Measurements from ENCODE around the gene DOK5.

DOK5 gene

GRCh38 chr20:54570561-54570960 lies 95.2 kb downstream of the DOK5 start:
- TF ChIP-seq POLR2AphosphoS5 (IDR thresholded peaks at IDR 0.05; ENCODE audit: low read depth, low read length) (no peak), POLR2A (IDR thresholded peaks at IDR 0.05; ENCODE audit: low read depth, low read length) (no peak), TAF1 (IDR thresholded peaks at IDR 0.05; ENCODE audit: borderline replicate concordance, low read depth, low read length) (no peak)
- no peak for FAIRE-seq
- no peak for DNase-seq (ENCODE audit: insufficient read length)

- TF ChIP-seq POLR2AphosphoS5 (IDR thresholded peaks at IDR 0.05; ENCODE audit: low read depth, low read length) = no peak
- TF ChIP-seq POLR2A (IDR thresholded peaks at IDR 0.05; ENCODE audit: low read depth, low read length) = no peak
- no peak for TF ChIP-seq TAF1 (IDR thresholded peaks at IDR 0.05; ENCODE audit: borderline replicate concordance, low read depth, low read length)
- DNase-seq (ENCODE audit: insufficient read length) = no peak
- no peak for FAIRE-seq
Observed at GRCh38 chr20:54572665-54573435, 97.5 kb downstream of the DOK5 start.

- no peak for DNase-seq (ENCODE audit: insufficient read length)
- TF ChIP-seq TAF1 (IDR thresholded peaks at IDR 0.05; ENCODE audit: borderline replicate concordance, low read depth, low read length) (no peak), POLR2AphosphoS5 (IDR thresholded peaks at IDR 0.05; ENCODE audit: low read depth, low read length) (no peak), POLR2A (IDR thresholded peaks at IDR 0.05; ENCODE audit: low read depth, low read length) (no peak)
Observed at GRCh38 chr20:54573838-54574237, 98.4 kb downstream of the DOK5 start.

GRCh38 chr20:54576518-54576917 lies 101.1 kb downstream of the DOK5 start:
- no peak for DNase-seq (ENCODE audit: insufficient read length)
- no peak for FAIRE-seq
- no peak for TF ChIP-seq TAF1 (IDR thresholded peaks at IDR 0.05; ENCODE audit: borderline replicate concordance, low read depth, low read length)
- TF ChIP-seq POLR2A (IDR thresholded peaks at IDR 0.05; ENCODE audit: low read depth, low read length) = no peak
- TF ChIP-seq POLR2AphosphoS5 (IDR thresholded peaks at IDR 0.05; ENCODE audit: low read depth, low read length) = no peak

More at GRCh38 chr20:54573838-54574237, 98.4 kb downstream of the DOK5 start:
- FAIRE-seq = no peak

GRCh38 chr20:54577637-54578036 lies 102.2 kb downstream of the DOK5 start:
- TF ChIP-seq POLR2A (IDR thresholded peaks at IDR 0.05; ENCODE audit: low read depth, low read length) (no peak), TAF1 (IDR thresholded peaks at IDR 0.05; ENCODE audit: borderline replicate concordance, low read depth, low read length) (no peak), POLR2AphosphoS5 (IDR thresholded peaks at IDR 0.05; ENCODE audit: low read depth, low read length) (no peak)
- FAIRE-seq (peak; percentile 30), DNase-seq (ENCODE audit: insufficient read length) (no peak)

- TF ChIP-seq POLR2A (IDR thresholded peaks at IDR 0.05; ENCODE audit: low read depth, low read length) (no peak), POLR2AphosphoS5 (IDR thresholded peaks at IDR 0.05; ENCODE audit: low read depth, low read length) (no peak), TAF1 (IDR thresholded peaks at IDR 0.05; ENCODE audit: borderline replicate concordance, low read depth, low read length) (no peak)
- FAIRE-seq = no peak
- no peak for DNase-seq (ENCODE audit: insufficient read length)
Observed at GRCh38 chr20:54585217-54585616, 109.8 kb downstream of the DOK5 start.

GRCh38 chr20:54587408-54587807 lies 112.0 kb downstream of the DOK5 start:
- TF ChIP-seq POLR2AphosphoS5 (IDR thresholded peaks at IDR 0.05; ENCODE audit: low read depth, low read length) (no peak), POLR2A (IDR thresholded peaks at IDR 0.05; ENCODE audit: low read depth, low read length) (no peak), TAF1 (IDR thresholded peaks at IDR 0.05; ENCODE audit: borderline replicate concordance, low read depth, low read length) (no peak)
- DNase-seq (ENCODE audit: insufficient read length) (no peak), FAIRE-seq (no peak)

- TF ChIP-seq POLR2AphosphoS5 (IDR thresholded peaks at IDR 0.05; ENCODE audit: low read depth, low read length) (no peak), POLR2A (IDR thresholded peaks at IDR 0.05; ENCODE audit: low read depth, low read length) (no peak), TAF1 (IDR thresholded peaks at IDR 0.05; ENCODE audit: borderline replicate concordance, low read depth, low read length) (no peak)
- no peak for DNase-seq (ENCODE audit: insufficient read length)
- no peak for FAIRE-seq
Observed at GRCh38 chr20:54589402-54590030, 114.1 kb downstream of the DOK5 start.

GRCh38 chr20:54590856-54591255 lies 115.5 kb downstream of the DOK5 start:
- no peak for DNase-seq (ENCODE audit: insufficient read length)
- TF ChIP-seq POLR2AphosphoS5 (IDR thresholded peaks at IDR 0.05; ENCODE audit: low read depth, low read length) = no peak
- no peak for TF ChIP-seq POLR2A (IDR thresholded peaks at IDR 0.05; ENCODE audit: low read depth, low read length)
- FAIRE-seq = no peak

GRCh38 chr20:54596651-54597050 lies 121.3 kb downstream of the DOK5 start:
- TF ChIP-seq POLR2AphosphoS5 (IDR thresholded peaks at IDR 0.05; ENCODE audit: low read depth, low read length) (no peak), TAF1 (IDR thresholded peaks at IDR 0.05; ENCODE audit: borderline replicate concordance, low read depth, low read length) (no peak), POLR2A (IDR thresholded peaks at IDR 0.05; ENCODE audit: low read depth, low read length) (no peak)
- FAIRE-seq (no peak), DNase-seq (ENCODE audit: insufficient read length) (no peak)

GRCh38 chr20:54598352-54598751 lies 123.0 kb downstream of the DOK5 start:
- FAIRE-seq (no peak), DNase-seq (ENCODE audit: insufficient read length) (no peak)
- TF ChIP-seq TAF1 (IDR thresholded peaks at IDR 0.05; ENCODE audit: borderline replicate concordance, low read depth, low read length) = no peak

- FAIRE-seq = no peak
- no peak for TF ChIP-seq POLR2A (IDR thresholded peaks at IDR 0.05; ENCODE audit: low read depth, low read length)
- TF ChIP-seq TAF1 (IDR thresholded peaks at IDR 0.05; ENCODE audit: borderline replicate concordance, low read depth, low read length) = no peak
- TF ChIP-seq POLR2AphosphoS5 (IDR thresholded peaks at IDR 0.05; ENCODE audit: low read depth, low read length) = no peak
- no peak for DNase-seq (ENCODE audit: insufficient read length)
Observed at GRCh38 chr20:54600634-54601033, 125.2 kb downstream of the DOK5 start.

Measured in GM12892 (cell line).